GM12892 (cell line): Measurements from ENCODE around the gene PTCD3.

Experiments
- POLR2A ChIP-seq: IDR thresholded peaks from 2 replicates; pipeline ENCODE4 v1.6.1; 2011; ENCODE audit warnings: low read depth, low read length, control low read depth
- POLR2AphosphoS5 ChIP-seq: IDR thresholded peaks from 2 replicates; pipeline ENCODE4 v1.6.1; 2011; ENCODE audit warnings: low read depth, low read length, control low read depth

- TF ChIP-seq POLR2A (no peak), POLR2AphosphoS5 (no peak)
These were observed 11.8 kb upstream of the PTCD3 start for GRCh38 chr2:86094229-86094628.
